ENCODE measurements around the gene ZNF579.

- TF ChIP-seq, protein P1, sequence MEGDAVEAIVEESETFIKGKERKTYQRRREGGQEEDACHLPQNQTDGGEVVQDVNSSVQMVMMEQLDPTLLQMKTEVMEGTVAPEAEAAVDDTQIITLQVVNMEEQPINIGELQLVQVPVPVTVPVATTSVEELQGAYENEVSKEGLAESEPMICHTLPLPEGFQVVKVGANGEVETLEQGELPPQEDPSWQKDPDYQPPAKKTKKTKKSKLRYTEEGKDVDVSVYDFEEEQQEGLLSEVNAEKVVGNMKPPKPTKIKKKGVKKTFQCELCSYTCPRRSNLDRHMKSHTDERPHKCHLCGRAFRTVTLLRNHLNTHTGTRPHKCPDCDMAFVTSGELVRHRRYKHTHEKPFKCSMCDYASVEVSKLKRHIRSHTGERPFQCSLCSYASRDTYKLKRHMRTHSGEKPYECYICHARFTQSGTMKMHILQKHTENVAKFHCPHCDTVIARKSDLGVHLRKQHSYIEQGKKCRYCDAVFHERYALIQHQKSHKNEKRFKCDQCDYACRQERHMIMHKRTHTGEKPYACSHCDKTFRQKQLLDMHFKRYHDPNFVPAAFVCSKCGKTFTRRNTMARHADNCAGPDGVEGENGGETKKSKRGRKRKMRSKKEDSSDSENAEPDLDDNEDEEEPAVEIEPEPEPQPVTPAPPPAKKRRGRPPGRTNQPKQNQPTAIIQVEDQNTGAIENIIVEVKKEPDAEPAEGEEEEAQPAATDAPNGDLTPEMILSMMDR (IDR thresholded peaks at IDR 0.05; ENCODE audit: low read length) = no peak
- no peak for TF ChIP-seq EZH2phosphoT487 (IDR thresholded peaks at IDR 0.05; ENCODE audit: low read length)
- no peak for TF ChIP-seq EZH2 (optimal IDR thresholded peaks at IDR 0.05; ENCODE audit: low read depth, low read length)
Measured at GRCh38 chr19:55540619-55541018, 40.0 kb downstream of the ZNF579 start.

All from MM.1S (cell line).